ENCODE results near the gene CRB1. TPM values are rescaled to one million over a fixed set of nuclear protein-coding genes. Genes with fewer than 3 reads are reported as not detected.
A peak's percentile ranks its signal among the peaks of the same experiment; 100 is the strongest.

The CRB1 gene
- total RNA-seq, 3 donors from 2014 or later: 0.51 TPM; not detected in 2

DNA sequence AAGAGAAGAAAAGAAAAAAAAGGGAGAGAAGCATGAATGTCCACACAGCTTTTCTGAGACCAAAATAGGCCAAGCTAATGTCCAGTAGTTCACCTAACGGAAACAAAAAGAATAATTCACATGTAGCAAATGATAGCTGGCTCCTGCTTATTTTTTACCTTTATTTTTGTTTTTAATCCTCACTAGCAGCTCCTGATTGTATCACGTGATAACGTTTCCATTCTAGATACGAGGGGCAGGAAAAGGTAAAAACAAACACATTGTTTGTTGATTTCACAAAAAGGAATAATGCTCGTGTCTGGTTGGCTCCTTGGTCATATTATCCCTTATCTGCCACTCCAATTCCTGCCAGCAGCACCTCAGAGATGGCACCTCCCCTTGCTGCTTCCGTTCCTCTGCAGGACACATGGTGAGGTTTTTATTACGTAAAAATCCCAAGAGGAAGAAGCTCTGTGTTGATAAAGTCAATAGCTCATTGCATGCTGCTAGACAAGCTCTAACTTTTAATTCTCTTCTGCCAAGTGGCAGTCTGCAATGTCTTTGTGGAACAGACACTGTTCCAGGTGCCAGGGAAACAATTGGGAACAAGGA is 201.7 kb downstream of the CRB1 start:
- Histone ChIP-seq H3K9me3 (no peaks in the 10 kb centered on the region), H3K4me1 (ENCODE audit: low read depth) (no peaks in the 10 kb centered on the region), H3K4me3 (no peak overlapping the region), H3K36me3 (ENCODE audit: low read depth) (no peaks in the 10 kb centered on the region)
- intact Hi-C loops (cut with DNase I, micrococcal nuclease): no loop called here
- DNase-seq (no peak), ATAC-seq (peak; percentile 34)
- TF ChIP-seq, protein P1, sequence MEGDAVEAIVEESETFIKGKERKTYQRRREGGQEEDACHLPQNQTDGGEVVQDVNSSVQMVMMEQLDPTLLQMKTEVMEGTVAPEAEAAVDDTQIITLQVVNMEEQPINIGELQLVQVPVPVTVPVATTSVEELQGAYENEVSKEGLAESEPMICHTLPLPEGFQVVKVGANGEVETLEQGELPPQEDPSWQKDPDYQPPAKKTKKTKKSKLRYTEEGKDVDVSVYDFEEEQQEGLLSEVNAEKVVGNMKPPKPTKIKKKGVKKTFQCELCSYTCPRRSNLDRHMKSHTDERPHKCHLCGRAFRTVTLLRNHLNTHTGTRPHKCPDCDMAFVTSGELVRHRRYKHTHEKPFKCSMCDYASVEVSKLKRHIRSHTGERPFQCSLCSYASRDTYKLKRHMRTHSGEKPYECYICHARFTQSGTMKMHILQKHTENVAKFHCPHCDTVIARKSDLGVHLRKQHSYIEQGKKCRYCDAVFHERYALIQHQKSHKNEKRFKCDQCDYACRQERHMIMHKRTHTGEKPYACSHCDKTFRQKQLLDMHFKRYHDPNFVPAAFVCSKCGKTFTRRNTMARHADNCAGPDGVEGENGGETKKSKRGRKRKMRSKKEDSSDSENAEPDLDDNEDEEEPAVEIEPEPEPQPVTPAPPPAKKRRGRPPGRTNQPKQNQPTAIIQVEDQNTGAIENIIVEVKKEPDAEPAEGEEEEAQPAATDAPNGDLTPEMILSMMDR (IDR thresholded peaks at IDR 0.05): no peak

DNA sequence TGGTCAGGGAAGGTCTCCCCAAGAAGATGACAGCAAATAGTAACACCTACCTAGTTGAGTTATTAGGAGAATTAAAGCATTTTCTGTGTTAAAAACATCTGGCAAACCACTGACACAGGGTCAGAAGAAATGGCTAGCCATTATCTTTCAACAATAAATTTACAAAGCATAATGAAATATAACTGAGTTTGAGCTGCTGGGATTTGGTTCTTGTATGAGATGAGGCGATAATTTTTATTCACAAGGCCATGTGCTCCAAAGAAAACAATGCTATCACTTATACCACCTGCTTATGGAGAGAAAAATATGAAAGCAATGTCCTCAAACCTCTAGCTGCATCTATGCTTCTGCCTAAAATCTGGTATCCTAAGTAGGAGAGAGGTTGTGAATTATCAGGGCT is 202.3 kb downstream of the CRB1 start:
- no peaks in the 10 kb centered on the region for H3K9me3 ChIP-seq
- H3K36me3 ChIP-seq (ENCODE audit: low read depth): no peaks in the 10 kb centered on the region
- no peak overlapping the region for H3K4me3 ChIP-seq
- no peak for ATAC-seq
- no peak for DNase-seq
- no peaks in the 10 kb centered on the region for H3K4me1 ChIP-seq (ENCODE audit: low read depth)
- intact Hi-C loops (cut with DNase I, micrococcal nuclease): no loop called here
- TF ChIP-seq, protein P1 (IDR thresholded peaks at IDR 0.05): no peak

DNA sequence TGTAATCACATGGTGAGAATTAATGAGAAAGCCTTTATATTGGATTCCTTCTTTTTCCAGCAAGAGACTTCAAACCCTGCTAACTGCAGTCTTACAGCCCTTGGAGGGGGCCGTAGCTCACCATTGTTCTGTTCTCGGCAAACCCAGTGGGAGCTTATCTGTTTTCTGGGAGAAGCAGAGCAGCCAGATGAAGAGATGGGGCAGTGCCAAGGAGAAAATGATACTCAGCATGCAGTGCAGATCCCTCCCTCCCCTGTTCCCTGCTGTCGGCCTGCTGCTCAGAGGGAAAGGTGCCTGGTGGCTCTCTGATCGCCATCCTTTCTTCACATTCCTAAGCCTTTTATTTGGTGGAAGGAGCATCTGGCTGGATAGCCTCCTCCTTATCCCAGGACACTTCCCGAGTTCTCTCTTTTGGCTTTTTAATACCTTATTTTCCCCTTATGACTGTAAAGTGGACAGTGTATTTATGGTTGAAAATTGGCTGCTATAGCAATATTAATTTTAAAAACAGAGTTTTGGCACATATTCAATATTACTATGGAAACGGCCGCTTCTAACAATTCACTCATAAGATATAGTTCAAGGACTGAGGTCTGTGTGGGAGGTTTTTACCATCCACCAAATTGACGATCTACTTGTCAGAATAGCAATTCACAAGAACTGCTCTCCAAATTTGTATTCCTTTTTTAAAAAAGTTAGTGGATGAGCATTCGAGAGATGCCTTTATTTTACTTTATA is 203.4 kb downstream of the CRB1 start:
- DNase-seq (no peak), ATAC-seq (no peak)
- intact Hi-C loops (cut with DNase I, micrococcal nuclease): no loop called here
- Histone ChIP-seq H3K4me3 (no peak overlapping the region), H3K36me3 (ENCODE audit: low read depth) (no peaks in the 10 kb centered on the region), H3K9me3 (no peaks in the 10 kb centered on the region), H3K4me1 (ENCODE audit: low read depth) (no peaks in the 10 kb centered on the region)
- TF ChIP-seq, protein P1 (IDR thresholded peaks at IDR 0.05): no peak

DNA sequence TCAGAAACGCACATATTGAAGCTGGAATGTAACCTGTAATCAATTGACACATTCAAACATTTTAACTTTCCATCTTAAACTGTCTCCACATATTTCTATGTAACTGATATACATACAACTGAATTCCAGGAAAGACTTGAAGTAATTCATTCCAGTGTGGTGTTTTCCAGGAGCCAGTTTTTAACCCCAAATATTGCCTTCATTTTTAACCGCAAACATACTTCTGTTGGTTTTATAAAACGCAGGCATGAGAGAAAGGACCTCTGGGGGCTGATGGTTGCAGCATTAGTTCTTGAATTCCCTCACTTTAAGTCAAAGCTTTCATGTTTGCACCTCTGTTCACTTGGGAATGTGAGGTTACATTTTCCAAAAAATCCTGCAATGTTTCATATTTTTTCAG is 204.1 kb downstream of the CRB1 start:
- Histone ChIP-seq H3K9me3 (no peaks in the 10 kb centered on the region), H3K4me1 (ENCODE audit: low read depth) (no peaks in the 10 kb centered on the region), H3K4me3 (no peak overlapping the region), H3K36me3 (ENCODE audit: low read depth) (no peaks in the 10 kb centered on the region)
- ATAC-seq: no peak
- DNase-seq: no peak
- intact Hi-C loops (cut with DNase I, micrococcal nuclease): no loop called here
- TF ChIP-seq, protein P1 (IDR thresholded peaks at IDR 0.05): no peak

DNA sequence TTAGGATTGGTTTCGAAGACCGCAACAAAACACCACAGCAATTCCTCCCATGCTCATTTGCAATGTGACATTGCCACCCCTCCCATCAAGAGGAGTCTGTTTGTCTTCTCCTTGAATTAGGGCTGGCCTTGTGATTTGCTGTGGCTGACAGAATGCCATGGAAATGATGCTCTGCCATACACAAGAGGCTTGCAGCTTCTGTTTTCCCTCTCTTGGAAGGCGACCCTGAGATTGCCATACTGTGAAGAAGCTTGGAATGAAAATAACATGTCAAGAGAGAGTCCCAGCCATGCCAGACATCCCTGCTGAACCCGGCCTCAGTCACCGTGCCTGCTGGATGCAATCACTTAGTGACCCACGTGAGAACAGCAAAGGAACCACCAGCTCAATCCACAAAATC is 212.4 kb downstream of the CRB1 start:
- Histone ChIP-seq H3K9me3 (no peaks in the 10 kb centered on the region), H3K36me3 (ENCODE audit: low read depth) (no peaks in the 10 kb centered on the region), H3K4me1 (ENCODE audit: low read depth) (no peaks in the 10 kb centered on the region), H3K4me3 (no peak overlapping the region)
- ATAC-seq: no peak
- no peak for DNase-seq
- TF ChIP-seq, protein P1 (IDR thresholded peaks at IDR 0.05): no peak
- intact Hi-C loops (cut with DNase I, micrococcal nuclease): no loop called here

All from mucosa of descending colon (tissue), 3 donors.